Ramos (cell line): Measurements from ENCODE around the gene RFK.
"Not testable (repeated sequence)": the region's sequence is repeated elsewhere in the genome, so short reads cannot be mapped to it uniquely, and the experiment has no call there.

ENCODE experiments used
- in situ Hi-C: fragments of 300-500 bp; cut with MboI; formaldehyde crosslinking; loops from one replicate; pipeline ENCODE4 v1.14.3; 2022; ENCODE audit warnings: low sequenced_read_pairs; ENCODE audit not compliant: unreplicated experiment

RFK gene

DNA sequence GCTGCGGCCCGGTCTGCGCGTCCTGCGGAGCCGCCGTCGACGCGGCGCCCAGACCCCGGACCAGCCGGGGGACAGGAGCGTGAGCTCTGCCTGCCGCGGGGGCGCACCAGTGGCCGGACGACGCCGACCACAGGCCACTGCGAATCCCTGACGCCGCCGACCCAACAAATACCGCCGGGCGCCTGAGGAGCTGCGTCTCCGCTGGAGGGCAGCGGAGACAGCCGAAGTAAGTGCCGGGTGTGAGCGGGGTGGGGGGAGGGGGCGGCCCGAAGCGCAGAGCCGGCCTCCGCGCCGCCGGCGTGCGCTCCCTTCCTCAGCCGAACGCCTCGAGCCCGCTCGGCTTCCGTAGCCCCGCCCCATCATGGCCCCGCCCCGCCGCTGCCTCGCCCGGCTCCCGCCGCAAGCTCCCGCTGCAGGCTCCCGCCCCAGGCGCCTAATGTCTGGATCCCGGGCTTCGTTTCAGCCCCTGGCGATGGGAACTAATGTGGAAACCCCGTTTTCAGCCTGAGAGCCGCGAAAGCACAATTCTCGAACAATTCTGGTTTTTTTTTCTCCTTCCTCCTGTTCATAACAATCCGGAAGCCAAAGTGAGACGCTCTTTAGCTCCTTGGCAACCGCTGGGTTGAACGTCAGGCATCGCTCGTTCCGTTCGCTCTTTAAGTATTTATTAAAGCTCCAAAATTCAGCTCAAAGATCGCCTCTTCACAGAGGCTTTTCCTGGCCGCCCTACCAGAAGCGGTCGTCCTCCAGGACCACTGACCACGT lies at the start of gene RFK:
Gene RFK (minus strand): TSS at position 232 of the 765 bp plus-strand sequence. CDS start 255 bp downstream, outside the sequence.
- in situ Hi-C loops = no loop called here

DNA sequence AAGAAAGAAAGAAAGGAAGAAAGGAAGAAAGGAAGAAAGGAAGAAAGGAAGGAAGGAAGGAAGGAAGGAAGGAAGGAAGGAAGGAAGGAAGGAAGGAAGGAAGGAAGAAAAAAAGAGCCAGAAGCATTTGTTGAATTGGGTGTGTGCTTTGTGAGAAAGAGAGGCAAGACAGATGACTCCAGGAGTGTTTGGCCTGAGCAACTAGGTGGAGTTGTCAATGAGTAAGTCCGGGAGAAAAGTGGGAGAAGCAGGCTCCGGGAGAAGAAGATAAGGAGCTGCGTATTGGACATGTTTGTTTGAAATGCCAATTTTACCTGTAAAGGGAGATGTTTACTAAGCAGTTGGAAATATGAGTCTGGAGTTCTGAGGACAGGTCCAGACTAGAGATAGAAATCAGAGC lies 49.7 kb upstream of the RFK start:
- in situ Hi-C loops = no loop called here

DNA sequence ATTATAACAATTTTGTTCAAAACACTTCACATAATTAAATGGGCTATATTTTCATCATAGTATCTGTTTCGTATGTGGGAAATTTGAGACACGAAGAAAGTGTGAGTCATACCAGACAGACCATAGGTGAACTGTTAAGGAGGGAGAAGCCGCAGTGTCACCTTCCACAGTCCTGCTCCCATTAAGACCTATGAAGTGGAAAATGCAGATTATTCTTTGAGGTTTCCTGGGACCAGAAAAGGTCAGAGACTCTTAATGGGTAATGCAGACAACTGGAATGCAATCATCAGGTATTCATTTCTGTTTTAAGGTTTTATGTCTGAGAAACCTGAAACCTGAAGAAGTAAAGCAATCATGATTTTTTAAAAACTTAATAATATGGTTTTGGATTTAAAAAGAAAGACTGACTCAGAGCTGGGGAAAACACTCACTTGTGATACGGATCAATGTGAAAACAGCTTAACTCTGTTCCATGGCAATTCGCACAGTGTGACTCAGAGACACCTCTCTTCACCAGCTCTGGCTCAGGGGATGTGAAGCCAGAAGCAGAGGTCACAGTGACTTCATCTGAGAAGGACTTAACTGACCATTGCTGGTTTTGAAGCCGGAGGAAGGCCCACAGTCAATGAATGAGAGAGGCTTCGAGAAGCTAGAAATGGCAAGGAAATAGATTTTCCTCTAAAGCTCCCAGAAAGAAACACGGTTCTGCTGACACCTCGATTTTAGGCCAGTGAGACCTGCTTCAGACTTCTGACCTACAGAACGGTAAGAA lies 47.5 kb upstream of the RFK start:
- in situ Hi-C loops = no loop called here

DNA sequence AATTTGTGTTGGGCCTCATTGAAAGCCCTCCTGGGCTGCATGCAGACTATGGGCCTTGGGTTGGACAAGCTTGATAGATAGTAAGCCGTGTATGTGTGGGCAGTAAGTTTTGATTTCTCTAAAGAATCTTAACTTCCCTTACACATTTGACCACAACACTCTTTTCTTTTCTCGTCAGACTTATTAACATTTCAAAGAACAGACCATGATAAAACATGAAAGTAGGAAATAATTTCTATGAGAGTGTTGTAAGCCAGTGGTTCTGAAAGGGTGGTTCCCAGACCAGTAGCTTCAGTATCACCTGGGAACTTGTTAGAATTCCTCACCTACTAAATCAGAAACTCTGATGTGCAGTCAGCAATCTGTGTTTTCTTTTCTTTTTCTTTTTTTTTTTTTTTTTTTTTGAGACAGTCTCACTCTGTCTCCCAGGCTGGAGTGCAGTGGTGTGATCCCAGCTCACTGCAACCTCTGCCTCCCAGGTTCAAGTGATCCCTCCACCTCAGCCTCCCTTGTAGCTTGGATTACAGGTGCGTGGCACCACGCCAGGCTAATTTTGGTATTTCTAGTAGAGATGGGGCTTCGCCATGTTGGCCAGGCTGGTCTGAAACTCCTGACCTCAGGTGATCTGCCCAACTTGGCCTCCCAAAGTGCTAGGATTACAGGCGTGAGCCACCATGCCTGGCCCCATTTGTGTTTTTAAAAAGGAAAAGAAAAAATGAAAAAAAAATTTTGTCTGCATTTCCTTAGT lies 44.8 kb upstream of the RFK start:
- in situ Hi-C loops = no loop called here

DNA sequence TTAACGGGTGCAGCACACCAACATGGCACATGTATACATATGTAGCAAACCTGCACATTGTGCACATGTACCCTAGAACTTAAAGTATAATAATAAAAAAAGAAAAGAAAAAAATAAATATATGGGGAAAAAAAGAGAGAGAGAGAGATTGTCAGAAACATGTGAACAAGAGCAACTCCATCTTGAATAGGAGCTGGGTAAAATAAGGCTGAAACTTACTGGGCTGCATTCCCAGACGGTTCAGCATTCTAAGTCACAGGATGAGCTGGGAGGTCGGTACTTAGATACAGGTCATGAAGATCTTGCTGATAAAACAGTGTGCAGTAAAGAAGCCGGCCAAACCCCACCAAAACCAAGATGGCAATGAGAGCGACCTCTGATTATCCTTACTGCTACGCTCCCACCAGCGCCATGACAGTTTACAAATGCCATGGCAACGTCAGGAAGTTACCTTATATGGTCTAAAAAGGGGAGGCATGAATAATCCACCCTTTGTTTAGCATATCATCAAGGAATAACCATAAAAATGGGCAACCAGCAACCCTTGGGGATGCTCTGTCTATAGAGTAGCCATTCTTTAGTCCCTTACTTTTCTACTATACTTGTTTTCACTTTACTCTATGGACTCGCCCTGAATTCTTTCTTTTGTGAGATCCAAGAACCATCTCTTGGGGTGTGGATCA lies 42.9 kb upstream of the RFK start:
- in situ Hi-C loops = not testable (repeated sequence)

DNA sequence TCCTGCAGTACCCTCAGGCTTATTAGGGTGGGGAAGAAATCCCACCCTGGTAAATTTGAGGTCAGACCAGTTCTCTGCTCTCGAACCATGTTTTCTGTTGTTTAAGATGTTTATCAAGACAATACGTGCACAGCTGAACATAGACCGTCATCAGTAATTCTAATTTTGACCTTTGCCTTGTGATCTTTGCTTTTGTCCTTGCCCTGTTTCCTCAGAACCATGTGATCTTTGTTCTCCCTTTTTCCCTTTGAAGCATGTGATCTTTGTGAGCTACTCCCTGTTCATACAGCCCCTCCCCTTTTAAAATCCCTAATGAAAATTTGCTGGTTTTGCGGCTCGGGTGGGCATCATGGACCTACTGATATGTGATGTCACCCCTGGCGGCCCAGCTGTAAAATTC lies 40.7 kb upstream of the RFK start:
- in situ Hi-C loops = not testable (repeated sequence)

DNA sequence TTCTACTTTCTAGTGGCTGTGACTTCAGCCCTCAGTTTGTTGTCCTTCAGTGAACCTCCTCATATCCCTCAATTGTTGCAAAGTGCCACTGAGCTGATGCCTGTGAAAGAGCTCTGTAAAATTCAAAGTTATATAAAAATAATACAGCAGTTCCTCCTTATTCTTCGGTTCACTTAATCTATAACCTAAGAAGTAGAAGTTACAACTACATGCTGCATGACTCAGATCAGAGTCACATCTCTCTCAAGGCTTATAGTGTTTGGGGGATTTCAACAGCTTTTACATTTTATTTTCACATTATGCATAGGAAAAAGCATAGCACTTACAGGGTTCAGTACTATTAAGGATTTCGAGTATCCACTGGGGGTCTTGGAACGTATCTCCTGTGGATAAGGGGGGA lies 39.6 kb upstream of the RFK start:
- in situ Hi-C loops = no loop called here

DNA sequence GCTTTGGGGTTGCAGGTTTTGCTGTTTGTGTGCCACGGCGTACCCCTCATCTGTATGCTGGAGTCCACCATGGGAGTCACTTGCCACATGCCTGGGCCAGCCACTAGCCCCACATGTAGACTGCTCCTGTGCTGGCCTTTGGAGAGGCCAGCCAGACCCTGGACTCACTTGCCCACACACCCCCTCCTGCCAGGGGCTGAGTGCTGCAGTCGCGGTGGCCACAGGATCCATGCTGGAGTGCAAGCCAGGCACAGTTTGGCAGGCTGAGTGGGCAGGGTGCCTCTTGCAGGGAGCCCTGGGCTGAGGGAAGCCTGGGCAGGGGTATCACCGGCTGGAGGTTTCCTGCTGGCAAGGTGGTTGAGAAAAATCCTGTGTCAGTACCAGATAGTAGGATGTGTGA lies 39.2 kb upstream of the RFK start:
- in situ Hi-C loops = no loop called here

DNA sequence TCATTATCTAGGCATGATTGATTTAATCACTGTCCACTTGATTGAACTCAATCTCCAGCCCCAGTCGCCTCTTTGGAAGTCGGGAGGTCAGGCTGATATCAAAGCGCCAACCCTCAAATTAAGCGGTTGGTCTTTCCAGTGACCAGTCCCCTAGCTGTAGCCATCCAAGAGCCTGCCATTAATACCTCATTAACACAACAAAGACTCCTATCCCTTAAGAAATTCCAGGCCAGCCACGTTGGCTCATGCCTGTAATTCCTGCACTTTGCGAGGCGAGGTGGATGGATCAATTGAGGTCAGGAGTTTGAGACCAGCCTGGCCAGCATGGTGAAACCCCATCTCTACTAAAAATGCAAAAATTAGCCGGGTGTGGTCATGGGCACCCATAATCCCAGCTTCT lies 37.4 kb upstream of the RFK start:
- in situ Hi-C loops = no loop called here

DNA sequence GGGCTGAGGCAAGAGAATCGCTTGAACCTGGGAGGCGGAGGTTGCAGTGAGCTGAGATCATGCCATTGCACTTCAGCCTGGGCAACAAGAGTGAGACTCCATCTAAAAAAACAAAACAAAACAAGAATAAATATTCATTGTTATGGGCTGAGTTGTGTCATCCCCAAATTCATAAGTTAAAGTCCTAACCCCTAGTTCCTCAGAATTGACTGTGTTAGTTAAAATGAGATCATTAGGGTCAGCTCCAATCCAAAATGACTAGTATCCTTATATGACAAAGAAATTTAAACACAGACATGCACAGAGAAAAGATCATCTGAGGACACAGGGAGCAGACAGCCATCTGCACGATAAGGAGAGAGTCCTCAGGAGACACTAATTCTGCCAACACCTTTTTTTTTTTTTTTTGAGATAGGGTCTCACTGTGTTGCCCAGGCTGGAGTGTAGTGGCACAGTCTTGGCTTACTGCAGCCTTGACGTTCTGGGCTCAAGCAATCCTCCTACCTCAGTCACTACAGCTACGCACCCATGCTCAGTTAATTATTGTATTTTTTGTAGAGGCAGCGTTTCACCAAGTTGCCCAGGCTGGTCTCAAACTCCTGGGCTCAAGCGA lies 32.7 kb upstream of the RFK start:
- in situ Hi-C loops = no loop called here

DNA sequence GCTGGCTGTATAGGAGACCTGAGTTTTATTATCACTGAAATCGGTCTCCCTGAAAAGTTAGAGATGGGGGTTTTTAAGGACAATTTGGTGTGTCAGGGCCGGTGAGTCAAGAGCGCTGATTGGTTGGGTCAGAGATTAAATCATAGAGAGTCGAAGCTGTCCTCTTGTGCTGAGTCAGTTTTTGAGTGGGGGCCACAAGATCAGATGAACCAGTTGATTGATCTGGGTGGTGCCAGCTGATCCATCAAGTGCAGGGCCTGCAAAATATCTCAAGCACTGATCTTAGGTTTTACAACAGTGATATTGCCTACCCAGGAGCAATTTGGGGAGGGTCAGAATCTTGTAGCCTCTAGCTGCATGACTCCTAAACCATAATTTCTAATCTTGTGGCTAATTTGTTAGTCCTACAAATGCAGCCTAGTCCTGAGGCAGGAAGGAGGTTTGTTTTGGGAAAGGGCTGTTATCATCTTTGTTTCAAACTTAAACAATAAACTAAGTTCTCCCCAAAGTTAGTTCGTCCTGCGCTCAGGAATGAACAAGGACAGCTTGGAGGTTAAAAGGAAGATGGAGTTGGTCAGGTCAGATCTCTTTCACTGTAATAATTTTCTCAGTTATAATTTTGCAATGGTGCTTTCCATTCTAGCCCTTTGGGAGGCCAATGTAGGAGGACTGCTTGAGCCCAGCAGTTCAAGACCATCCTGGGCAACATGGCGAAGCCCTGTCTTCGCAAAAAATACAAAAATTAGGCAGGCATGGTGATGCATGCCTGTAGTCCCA lies 31.6 kb upstream of the RFK start:
- in situ Hi-C loops = no loop called here

DNA sequence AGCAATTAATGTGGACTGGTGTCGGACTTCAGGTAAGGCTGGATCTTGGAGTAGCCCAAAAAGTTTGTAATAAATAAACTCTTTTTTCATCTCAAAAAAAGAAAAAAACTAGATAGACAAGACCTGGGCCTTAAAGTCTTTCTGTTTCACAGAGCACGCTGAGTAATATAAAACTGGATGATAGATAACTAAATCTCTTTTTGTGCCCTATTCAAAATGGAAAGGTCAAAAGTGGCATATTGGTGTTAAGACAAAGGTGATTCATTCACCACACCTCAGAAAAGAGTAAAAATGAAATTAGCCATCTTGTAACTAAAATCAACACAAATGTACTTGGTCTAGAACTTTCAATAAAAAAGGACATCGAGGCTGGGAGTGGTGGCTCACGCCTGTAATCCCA lies 30.3 kb upstream of the RFK start:
- in situ Hi-C loops = no loop called here

DNA sequence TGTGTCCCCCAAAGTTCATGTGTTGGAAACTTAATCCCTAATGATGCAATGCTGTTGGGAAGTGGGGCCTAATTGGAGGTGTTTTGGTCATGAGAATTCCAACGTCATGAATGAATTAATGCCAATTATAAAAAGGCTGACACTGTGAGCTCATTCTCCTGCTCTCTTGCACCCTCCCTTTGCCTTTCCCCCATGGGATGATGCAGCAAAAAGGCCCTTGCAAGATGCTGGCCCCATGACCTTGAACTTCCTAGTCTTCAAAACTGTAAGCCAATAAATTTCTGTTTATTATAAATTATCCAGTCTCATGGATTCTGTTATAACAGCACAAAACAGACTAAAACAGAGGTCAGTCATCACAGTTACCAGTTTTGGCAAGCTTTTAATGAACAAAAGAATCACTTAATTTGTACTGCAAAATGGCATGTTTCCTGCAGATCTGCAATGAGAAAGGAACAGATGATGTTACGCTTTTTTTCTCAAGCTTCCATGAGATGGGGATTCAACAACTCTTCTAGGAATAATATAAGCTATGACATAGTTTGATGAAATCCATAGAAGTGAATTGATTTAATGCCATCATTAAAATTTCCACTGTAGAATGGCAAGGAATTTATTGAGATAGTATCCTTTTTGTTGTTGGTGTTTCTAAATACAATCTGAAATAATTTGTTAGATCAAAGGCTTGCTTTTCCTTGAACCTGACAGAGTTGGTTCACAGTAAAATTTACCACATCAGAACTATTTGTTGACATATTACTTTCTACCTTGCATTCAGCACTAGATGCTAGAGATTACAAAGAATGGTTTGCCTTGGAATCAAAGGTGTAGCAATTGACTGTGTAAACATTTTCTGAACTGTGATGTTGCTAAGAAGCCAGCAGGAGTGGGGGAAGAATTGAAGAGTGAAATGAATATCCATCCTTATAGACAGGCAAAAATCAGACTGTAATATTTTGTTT lies 29.3 kb upstream of the RFK start:
- in situ Hi-C loops = no loop called here

DNA sequence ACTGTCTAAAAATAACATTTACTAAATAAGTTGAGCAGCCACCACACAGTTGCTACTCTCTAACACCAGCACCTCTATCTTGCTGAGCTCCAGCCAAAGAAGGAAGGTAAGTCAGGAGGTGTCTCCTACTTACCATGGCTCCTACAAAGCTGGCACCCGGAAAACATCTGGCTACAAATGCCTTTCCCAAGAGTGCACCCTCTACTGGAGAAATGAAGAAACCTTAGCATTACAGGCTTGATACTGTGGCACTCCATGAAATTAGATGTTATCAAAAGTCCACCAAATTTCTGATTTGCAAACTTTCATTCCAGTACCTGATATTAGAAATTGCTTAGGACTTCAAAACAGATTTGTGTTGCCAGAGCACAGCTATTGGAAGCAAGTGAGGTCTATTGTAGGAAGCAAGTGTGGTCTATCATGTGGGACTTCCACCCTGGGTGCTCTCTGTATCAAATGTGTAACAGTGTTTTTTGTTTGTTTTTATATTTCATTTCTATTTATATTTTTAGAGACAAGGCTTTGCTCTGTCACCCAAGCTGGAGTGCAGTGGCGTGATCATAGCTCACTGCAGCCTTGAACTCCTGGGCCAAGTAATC lies 25.7 kb upstream of the RFK start:
- in situ Hi-C loops = no loop called here

DNA sequence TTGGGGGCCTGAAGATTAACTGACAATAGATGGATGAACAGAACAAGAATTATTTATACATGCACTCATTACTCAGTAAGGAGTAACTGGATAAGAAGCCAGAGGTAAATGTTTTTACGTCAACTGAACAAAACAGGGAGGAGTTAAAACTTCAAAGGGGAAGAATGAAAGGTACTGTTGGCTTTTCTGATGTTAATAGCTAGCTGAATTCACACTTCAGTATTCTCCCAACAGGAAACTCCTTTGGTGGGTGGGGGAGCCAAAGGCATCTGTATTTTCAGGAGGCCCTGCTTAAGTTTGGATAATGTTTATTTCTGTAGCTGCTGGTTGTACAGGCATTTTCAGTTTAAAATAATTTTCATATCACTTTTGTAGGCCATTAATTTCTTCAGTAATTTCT lies 23.2 kb upstream of the RFK start:
- in situ Hi-C loops = no loop called here

DNA sequence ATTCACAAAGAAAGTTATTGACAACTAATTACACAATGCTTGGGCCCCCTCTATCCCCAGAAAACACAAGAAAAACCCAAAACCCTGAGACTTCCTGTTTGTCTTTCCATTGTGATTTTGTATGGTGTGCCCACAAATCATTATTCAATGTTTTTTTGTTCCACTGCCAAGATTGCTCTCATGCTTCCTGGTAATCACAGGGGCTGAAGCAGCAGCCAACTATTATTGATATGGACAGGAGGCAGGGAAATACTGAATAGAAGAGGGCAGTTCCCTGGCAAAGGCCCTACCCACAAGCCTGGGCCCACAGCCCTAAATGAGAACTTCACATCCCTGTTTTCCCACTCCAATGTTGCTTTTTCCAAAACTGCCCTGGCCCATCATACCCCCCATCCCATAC lies 21.5 kb upstream of the RFK start:
- in situ Hi-C loops = no loop called here

DNA sequence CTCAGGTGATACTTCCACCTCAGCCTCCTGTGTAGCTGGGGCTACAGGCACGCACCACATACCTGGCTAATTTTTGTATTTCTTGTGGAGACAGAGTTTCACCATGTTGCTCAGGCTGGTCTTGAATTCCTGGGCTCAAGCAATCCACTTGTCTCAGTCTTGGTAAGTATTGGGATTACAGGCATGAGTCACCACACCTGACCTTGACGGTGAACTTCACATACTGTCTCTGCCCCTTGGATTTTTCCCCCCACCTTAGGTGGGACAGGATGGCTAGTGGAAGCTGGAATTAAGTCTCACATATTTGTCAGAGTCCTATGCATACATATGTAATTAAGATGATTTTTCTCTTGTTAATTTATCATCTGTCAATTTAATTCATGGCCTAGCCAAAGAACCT lies 20.9 kb upstream of the RFK start:
- in situ Hi-C loops = no loop called here

DNA sequence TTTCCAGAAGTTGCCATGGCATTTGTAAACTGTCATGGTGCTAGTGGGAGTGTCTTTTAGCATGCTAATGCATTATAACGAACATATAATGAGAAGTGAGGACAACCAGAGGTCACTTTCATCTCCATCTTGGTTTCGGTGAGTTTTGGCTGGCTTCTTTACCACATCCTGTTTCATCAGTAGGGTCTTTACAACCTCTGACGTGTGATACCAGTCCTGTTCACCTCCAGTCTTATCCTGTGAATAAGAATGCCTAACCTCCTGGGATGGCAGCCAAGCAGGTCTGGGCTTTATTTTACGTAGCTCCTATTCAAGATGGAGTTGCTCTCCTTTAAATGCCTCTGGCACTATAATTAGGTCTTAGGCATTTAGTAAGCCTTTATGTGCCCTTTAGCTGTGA lies 20.4 kb upstream of the RFK start:
- in situ Hi-C loops = no loop called here
